ENCODE measurements around the gene ZSCAN9. TPM values are rescaled to one million over a fixed set of nuclear protein-coding genes. Genes with fewer than 3 reads are reported as not detected.

Gene ZSCAN9
- total RNA-seq, 1 experiment from 2014 or later: 13.9 TPM

- H3K4me3 Mint-ChIP-seq (ENCODE audit: unreplicated experiment): no peak overlapping the region
- H3K9me3 Mint-ChIP-seq (ENCODE audit: unreplicated experiment): no peaks in the 10 kb centered on the region
- Histone ChIP-seq H3K4me3 (ENCODE audit: low read depth, low read length) (no peak overlapping the region), H3K9me3 (no peaks in the 10 kb centered on the region), H3K36me3 (ENCODE audit: control insufficient read depth, insufficient read depth, low read length) (no peaks in the 10 kb centered on the region; the same call in 1 of the 2 replicates), H3K27me3 (replicated peaks; ENCODE audit: control insufficient read depth, insufficient read depth, low read length) (no peaks in the 10 kb centered on the region), H3K4me1 (no peaks in the 10 kb centered on the region)
- no peak for DNase-seq
- ChIA-PET POLR2A (no interaction called here), CTCF (no interaction called here)
- no peak overlapping the region for H3K27ac Mint-ChIP-seq (ENCODE audit: unreplicated experiment)
- peaks cover 38% of the 10 kb centered on the region for H3K36me3 Mint-ChIP-seq (ENCODE audit: insufficient read depth, unreplicated experiment)
- no peaks in the 10 kb centered on the region for H3K27me3 Mint-ChIP-seq (ENCODE audit: insufficient read depth, unreplicated experiment)
- TF ChIP-seq, protein P1, sequence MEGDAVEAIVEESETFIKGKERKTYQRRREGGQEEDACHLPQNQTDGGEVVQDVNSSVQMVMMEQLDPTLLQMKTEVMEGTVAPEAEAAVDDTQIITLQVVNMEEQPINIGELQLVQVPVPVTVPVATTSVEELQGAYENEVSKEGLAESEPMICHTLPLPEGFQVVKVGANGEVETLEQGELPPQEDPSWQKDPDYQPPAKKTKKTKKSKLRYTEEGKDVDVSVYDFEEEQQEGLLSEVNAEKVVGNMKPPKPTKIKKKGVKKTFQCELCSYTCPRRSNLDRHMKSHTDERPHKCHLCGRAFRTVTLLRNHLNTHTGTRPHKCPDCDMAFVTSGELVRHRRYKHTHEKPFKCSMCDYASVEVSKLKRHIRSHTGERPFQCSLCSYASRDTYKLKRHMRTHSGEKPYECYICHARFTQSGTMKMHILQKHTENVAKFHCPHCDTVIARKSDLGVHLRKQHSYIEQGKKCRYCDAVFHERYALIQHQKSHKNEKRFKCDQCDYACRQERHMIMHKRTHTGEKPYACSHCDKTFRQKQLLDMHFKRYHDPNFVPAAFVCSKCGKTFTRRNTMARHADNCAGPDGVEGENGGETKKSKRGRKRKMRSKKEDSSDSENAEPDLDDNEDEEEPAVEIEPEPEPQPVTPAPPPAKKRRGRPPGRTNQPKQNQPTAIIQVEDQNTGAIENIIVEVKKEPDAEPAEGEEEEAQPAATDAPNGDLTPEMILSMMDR (IDR thresholded peaks at IDR 0.05; ENCODE audit: insufficient read depth in 1 of 2, low read depth in 1 of 2, low read length in 1 of 2, severe bottlenecking in 1 of 2, unreplicated experiment in 1 of 2): no peak
- H3K4me1 Mint-ChIP-seq (ENCODE audit: low read depth, unreplicated experiment): no peaks in the 10 kb centered on the region
- BruUV-seq (replicated peaks): no TSS peak
- intact Hi-C loops (cut with micrococcal nuclease; ENCODE audit: unreplicated experiment): no loop called here
These were observed 7.7 kb downstream of the ZSCAN9 start for GRCh38 chr6:28232785-28233184.

DNA sequence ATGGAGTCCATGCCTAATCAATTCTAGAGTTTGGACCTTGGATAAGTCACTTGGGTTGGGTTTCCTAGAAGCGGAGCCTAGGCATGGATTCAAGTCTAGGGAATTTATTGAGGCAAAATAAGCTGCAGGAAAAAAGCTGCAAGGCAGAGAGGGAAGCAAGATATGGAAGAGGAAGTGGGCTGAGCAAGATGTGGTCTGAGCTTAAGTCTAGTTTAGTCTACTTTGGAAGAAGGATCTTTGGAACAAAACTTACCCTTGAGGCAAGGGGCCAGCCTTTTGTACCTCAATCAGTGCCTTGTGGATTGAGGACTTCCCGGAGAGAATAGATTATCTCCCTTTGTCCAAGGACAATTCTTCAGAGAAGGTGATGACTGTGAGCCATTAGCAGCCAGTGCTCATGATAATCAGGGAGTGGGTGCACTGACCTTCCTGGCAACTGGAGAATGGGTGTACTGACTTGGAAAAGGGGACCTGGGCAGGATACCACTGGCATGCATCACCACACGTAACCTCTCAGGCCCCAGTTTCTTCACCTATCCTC lies 10.9 kb downstream of the ZSCAN9 start:
- Mint-ChIP-seq H3K4me1 (ENCODE audit: low read depth, unreplicated experiment) (no peaks in the 10 kb centered on the region), H3K4me3 (ENCODE audit: unreplicated experiment) (no peak overlapping the region), H3K27ac (ENCODE audit: unreplicated experiment) (no peak overlapping the region), H3K36me3 (ENCODE audit: insufficient read depth, unreplicated experiment) (peaks cover 10% of the 10 kb centered on the region), H3K27me3 (ENCODE audit: insufficient read depth, unreplicated experiment) (no peaks in the 10 kb centered on the region), H3K9me3 (ENCODE audit: unreplicated experiment) (no peaks in the 10 kb centered on the region)
- no peaks in the 10 kb centered on the region for H3K9me3 ChIP-seq
- H3K36me3 ChIP-seq (ENCODE audit: control insufficient read depth, insufficient read depth, low read length): no peaks in the 10 kb centered on the region; the same call in 1 of the 2 replicates
- TF ChIP-seq, protein P1 (IDR thresholded peaks at IDR 0.05; ENCODE audit: insufficient read depth in 1 of 2, low read depth in 1 of 2, low read length in 1 of 2, severe bottlenecking in 1 of 2, unreplicated experiment in 1 of 2): no peak
- CTCF ChIA-PET: no interaction called here
- H3K27me3 ChIP-seq (replicated peaks; ENCODE audit: control insufficient read depth, insufficient read depth, low read length): no peaks in the 10 kb centered on the region
- intact Hi-C loops (cut with micrococcal nuclease; ENCODE audit: unreplicated experiment): no loop called here
- BruUV-seq (replicated peaks): no TSS peak
- DNase-seq: no peak
- H3K4me3 ChIP-seq (ENCODE audit: low read depth, low read length): no peak overlapping the region
- no peaks in the 10 kb centered on the region for H3K4me1 ChIP-seq
- POLR2A ChIA-PET: no interaction called here

DNA sequence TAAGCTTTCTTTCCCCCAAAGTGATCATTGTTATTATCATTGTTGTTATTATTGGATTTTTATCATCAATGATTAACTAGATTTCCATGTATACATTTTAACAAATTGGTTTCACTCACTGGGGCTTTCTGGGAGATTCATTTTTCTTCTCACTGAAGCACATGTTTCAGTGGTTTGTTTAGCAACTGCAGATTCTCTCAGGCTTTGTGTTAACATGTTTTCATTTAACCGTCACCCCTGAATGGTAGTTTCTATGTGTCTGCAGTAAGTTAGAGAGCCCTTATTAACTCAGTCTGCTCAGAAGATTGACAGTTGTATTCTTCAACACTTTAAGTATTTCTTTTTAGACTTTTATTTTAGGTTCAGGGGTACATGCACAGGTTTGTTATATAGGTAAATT lies 14.6 kb downstream of the ZSCAN9 start:
- Mint-ChIP-seq H3K9me3 (ENCODE audit: unreplicated experiment) (no peaks in the 10 kb centered on the region), H3K27ac (ENCODE audit: unreplicated experiment) (no peak overlapping the region), H3K36me3 (ENCODE audit: insufficient read depth, unreplicated experiment) (no peaks in the 10 kb centered on the region), H3K27me3 (ENCODE audit: insufficient read depth, unreplicated experiment) (no peaks in the 10 kb centered on the region), H3K4me3 (ENCODE audit: unreplicated experiment) (no peak overlapping the region), H3K4me1 (ENCODE audit: low read depth, unreplicated experiment) (no peaks in the 10 kb centered on the region)
- ChIA-PET CTCF (no interaction called here), POLR2A (no interaction called here)
- TF ChIP-seq, protein P1 (IDR thresholded peaks at IDR 0.05; ENCODE audit: insufficient read depth in 1 of 2, low read depth in 1 of 2, low read length in 1 of 2, severe bottlenecking in 1 of 2, unreplicated experiment in 1 of 2): no peak
- H3K36me3 ChIP-seq (ENCODE audit: control insufficient read depth, insufficient read depth, low read length): no peaks in the 10 kb centered on the region
- no TSS peak for BruUV-seq (replicated peaks)
- no peaks in the 10 kb centered on the region for H3K4me1 ChIP-seq
- no peak for DNase-seq
- no peak overlapping the region for H3K4me3 ChIP-seq (ENCODE audit: low read depth, low read length)
- intact Hi-C loops (cut with micrococcal nuclease; ENCODE audit: unreplicated experiment): no loop called here
- no peaks in the 10 kb centered on the region for H3K27me3 ChIP-seq (replicated peaks; ENCODE audit: control insufficient read depth, insufficient read depth, low read length)
- H3K9me3 ChIP-seq: no peaks in the 10 kb centered on the region

Measured in Caco-2 (cell line).